SK-N-MC (cell line): ENCODE results near the gene CFTR.

Source experiments
- EZH2 ChIP-seq: fragments of 200-600 bp; sonication (generic); IDR thresholded peaks from one replicate; pipeline ENCODE4 v1.6.1; 2017; ENCODE audit warnings: antibody characterized with exemption
- FOXP2 ChIP-seq: optimal IDR thresholded peaks from 2 replicates; pipeline ENCODE3; 2011; ENCODE audit warnings: mild to moderate bottlenecking, moderate library complexity; ENCODE audit not compliant: insufficient read depth; ENCODE audit errors: extremely low read length, control extremely low read depth
- POLR2AphosphoS5 ChIP-seq: IDR thresholded peaks from 2 replicates; pipeline ENCODE4 v1.6.1; 2012; ENCODE audit warnings: mild to moderate bottlenecking, low read depth, low read length, borderline replicate concordance

GRCh38 chr7:117485118-117485620 lies 5.3 kb downstream of the CFTR start:
- no peak for TF ChIP-seq POLR2AphosphoS5
- no peak for TF ChIP-seq EZH2
- TF ChIP-seq FOXP2: no peak
